Activated CD8-positive, alpha-beta memory T cell treated with anti-CD3 and anti-CD28 coated beads for 4 hours (primary cell): ENCODE data around the gene PLEKHM3.

ENCODE experiments used
- DNase-seq, 2 donors: peaks; one replicate each; pipeline ENCODE4 v3.0.0-alpha.2; 2020; ENCODE audit warnings: low read depth in 2 of 2

Gene PLEKHM3

GRCh38 chr2:207993151-207993763 is 32.1 kb downstream of the PLEKHM3 start:
- no peak for DNase-seq

GRCh38 chr2:207991944-207992343 is 33.4 kb downstream of the PLEKHM3 start:
- DNase-seq = no peak

- DNase-seq = no peak
Measured at GRCh38 chr2:207990784-207991183, 34.5 kb downstream of the PLEKHM3 start.

GRCh38 chr2:207988975-207989374 is 36.4 kb downstream of the PLEKHM3 start:
- DNase-seq = no peak

GRCh38 chr2:207987025-207987716 is 38.2 kb downstream of the PLEKHM3 start:
- DNase-seq = no peak

- DNase-seq = no peak
Measured at GRCh38 chr2:207984765-207985480, 40.4 kb downstream of the PLEKHM3 start.

- no peak for DNase-seq
Measured at GRCh38 chr2:207983641-207984042, 41.7 kb downstream of the PLEKHM3 start.

- no peak for DNase-seq
Measured at GRCh38 chr2:207978177-207978948, 47.0 kb downstream of the PLEKHM3 start.

- DNase-seq = no peak
Measured at GRCh38 chr2:207975921-207976320, 49.4 kb downstream of the PLEKHM3 start.

- no peak for DNase-seq
Measured at GRCh38 chr2:207974216-207974605, 51.1 kb downstream of the PLEKHM3 start.

GRCh38 chr2:207970826-207971180 is 54.5 kb downstream of the PLEKHM3 start:
- no peak for DNase-seq

- DNase-seq = no peak
Measured at GRCh38 chr2:207970147-207970825, 55.0 kb downstream of the PLEKHM3 start.

- DNase-seq = no peak
Measured at GRCh38 chr2:207969249-207969648, 56.1 kb downstream of the PLEKHM3 start.

GRCh38 chr2:207967121-207967520 is 58.2 kb downstream of the PLEKHM3 start:
- no peak for DNase-seq

- no peak for DNase-seq
Measured at GRCh38 chr2:207960911-207961310, 64.4 kb downstream of the PLEKHM3 start.

- no peak for DNase-seq
Measured at GRCh38 chr2:207960090-207960489, 65.2 kb downstream of the PLEKHM3 start.

GRCh38 chr2:207956771-207957170 is 68.6 kb downstream of the PLEKHM3 start:
- no peak for DNase-seq

- no peak for DNase-seq
Measured at GRCh38 chr2:207955456-207955855, 69.9 kb downstream of the PLEKHM3 start.

GRCh38 chr2:207953354-207953753 is 72.0 kb downstream of the PLEKHM3 start:
- DNase-seq = no peak

- DNase-seq = no peak
Measured at GRCh38 chr2:207952564-207953345, 72.6 kb downstream of the PLEKHM3 start.
